ENCODE measurements around the gene SF3B1. TPM values are rescaled to one million over a fixed set of nuclear protein-coding genes. Genes with fewer than 3 reads are reported as not detected.
"Not testable (repeated sequence)": the region's sequence is repeated elsewhere in the genome, so short reads cannot be mapped to it uniquely, and the experiment has no call there.

The SF3B1 gene
- total RNA-seq, 3 donors from 2014 or later = 195 to 255 (median 238) TPM

- ATAC-seq (peak; percentile 74), DNase-seq (peak in 1 of 3 donors; percentile 77)
- Histone ChIP-seq H3K4me1 (ENCODE audit: low read depth) (peaks cover 20% of the 10 kb centered on the region), H3K4me3 (peak overlapping the region; percentile 69), H3K36me3 (ENCODE audit: low read depth) (peaks cover 7% of the 10 kb centered on the region), H3K9me3 (no peaks in the 10 kb centered on the region)
- intact Hi-C loops (cut with DNase I, micrococcal nuclease) = no loop called here
- TF ChIP-seq, protein P1, sequence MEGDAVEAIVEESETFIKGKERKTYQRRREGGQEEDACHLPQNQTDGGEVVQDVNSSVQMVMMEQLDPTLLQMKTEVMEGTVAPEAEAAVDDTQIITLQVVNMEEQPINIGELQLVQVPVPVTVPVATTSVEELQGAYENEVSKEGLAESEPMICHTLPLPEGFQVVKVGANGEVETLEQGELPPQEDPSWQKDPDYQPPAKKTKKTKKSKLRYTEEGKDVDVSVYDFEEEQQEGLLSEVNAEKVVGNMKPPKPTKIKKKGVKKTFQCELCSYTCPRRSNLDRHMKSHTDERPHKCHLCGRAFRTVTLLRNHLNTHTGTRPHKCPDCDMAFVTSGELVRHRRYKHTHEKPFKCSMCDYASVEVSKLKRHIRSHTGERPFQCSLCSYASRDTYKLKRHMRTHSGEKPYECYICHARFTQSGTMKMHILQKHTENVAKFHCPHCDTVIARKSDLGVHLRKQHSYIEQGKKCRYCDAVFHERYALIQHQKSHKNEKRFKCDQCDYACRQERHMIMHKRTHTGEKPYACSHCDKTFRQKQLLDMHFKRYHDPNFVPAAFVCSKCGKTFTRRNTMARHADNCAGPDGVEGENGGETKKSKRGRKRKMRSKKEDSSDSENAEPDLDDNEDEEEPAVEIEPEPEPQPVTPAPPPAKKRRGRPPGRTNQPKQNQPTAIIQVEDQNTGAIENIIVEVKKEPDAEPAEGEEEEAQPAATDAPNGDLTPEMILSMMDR (IDR thresholded peaks at IDR 0.05) = no peak
Measured at GRCh38 chr2:197453914-197454398, 19.1 kb upstream of the SF3B1 start.

DNA sequence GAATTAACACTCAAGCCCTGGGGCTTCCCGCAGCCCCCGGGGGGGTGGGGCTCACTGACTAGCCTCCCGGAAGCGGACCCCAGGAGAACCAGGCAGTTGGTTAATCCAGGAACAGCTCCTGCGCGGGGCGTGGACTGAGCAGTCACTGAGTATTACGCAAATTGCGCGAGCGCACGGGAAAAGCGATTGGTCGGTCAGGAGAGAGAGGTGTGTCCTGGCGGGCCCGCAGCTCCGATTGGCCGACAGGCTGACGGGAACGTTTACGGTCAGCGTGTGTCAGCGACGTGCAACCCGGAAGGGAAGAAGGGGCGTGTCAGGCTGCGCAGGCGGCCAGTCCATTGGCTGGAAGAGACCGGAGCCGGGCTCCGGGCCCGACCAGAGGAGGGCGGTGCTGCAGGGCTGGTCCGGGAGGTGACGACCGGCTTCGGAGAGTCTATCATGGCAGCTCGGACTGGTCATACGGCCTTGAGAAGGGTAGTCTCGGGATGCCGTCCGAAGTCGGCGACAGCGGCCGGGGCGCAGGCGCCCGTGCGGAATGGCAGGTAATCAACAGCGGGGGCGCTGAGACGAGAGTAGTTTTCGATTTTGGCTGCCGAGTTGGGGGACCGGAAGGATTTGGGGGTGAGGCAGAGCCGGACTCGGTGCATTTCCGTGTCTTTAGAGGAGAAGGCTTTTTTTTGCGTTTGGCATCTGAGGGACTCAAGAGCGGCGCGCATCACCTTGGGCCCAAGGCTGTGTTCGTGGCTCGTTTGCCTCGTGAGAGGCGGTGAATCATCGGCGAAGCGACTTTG, 18.5 kb upstream of the SF3B1 start, which contains the start of gene COQ10B:
TSS of gene COQ10B (plus strand) at position 430 of the 791 bp plus-strand sequence. CDS start at position 439, 9 bp downstream.
- peaks cover 20% of the 10 kb centered on the region for H3K4me1 ChIP-seq (ENCODE audit: low read depth)
- peaks cover 7% of the 10 kb centered on the region for H3K36me3 ChIP-seq (ENCODE audit: low read depth)
- H3K4me3 ChIP-seq = peak within 1 kb of the TSS; percentile 69
- intact Hi-C loops (cut with DNase I, micrococcal nuclease) = no loop called here
- peak; percentile 95 for ATAC-seq
- TF ChIP-seq, protein P1 (IDR thresholded peaks at IDR 0.05) = peak; percentile 41
- peak; percentile 99 to 100 (median 99) for DNase-seq
- H3K9me3 ChIP-seq = no peaks in the 10 kb centered on the region

GRCh38 chr2:197452754-197453122, 17.9 kb upstream of the SF3B1 start:
- ATAC-seq (peak; percentile 65), DNase-seq (no peak)
- Histone ChIP-seq H3K9me3 (no peaks in the 10 kb centered on the region), H3K36me3 (ENCODE audit: low read depth) (peaks cover 7% of the 10 kb centered on the region), H3K4me3 (peak overlapping the region; percentile 69), H3K4me1 (ENCODE audit: low read depth) (peaks cover 19% of the 10 kb centered on the region)
- TF ChIP-seq, protein P1 (IDR thresholded peaks at IDR 0.05) = no peak
- intact Hi-C loops (cut with DNase I, micrococcal nuclease) = no loop called here

GRCh38 chr2:197450935-197451358, 16.1 kb upstream of the SF3B1 start:
- DNase-seq; H3K9me3 ChIP-seq; intact Hi-C loops (cut with DNase I, micrococcal nuclease); H3K4me3 ChIP-seq; ATAC-seq; H3K36me3 ChIP-seq (ENCODE audit: low read depth): not testable (repeated sequence)
- H3K4me1 ChIP-seq (ENCODE audit: low read depth) = peaks cover 12% of the 10 kb centered on the region

GRCh38 chr2:197450465-197450864, 15.6 kb upstream of the SF3B1 start:
- peak in 1 of 3 donors; percentile 51 for DNase-seq
- Histone ChIP-seq H3K4me3 (no peak overlapping the region), H3K36me3 (ENCODE audit: low read depth) (peaks cover 7% of the 10 kb centered on the region), H3K4me1 (ENCODE audit: low read depth) (peaks cover 12% of the 10 kb centered on the region), H3K9me3 (no peaks in the 10 kb centered on the region)
- TF ChIP-seq, protein P1 (IDR thresholded peaks at IDR 0.05) = no peak
- intact Hi-C loops (cut with DNase I, micrococcal nuclease) = no loop called here
- ATAC-seq = no peak

GRCh38 chr2:197446844-197447243, 12.0 kb upstream of the SF3B1 start:
- ATAC-seq (no peak), DNase-seq (no peak)
- Histone ChIP-seq H3K4me1 (ENCODE audit: low read depth) (no peaks in the 10 kb centered on the region), H3K9me3 (no peaks in the 10 kb centered on the region), H3K4me3 (no peak overlapping the region), H3K36me3 (ENCODE audit: low read depth) (no peaks in the 10 kb centered on the region)
- intact Hi-C loops (cut with DNase I, micrococcal nuclease) = no loop called here
- TF ChIP-seq, protein P1 (IDR thresholded peaks at IDR 0.05) = no peak
